ENCODE measurements around the gene OPN1SW.

OPN1SW gene

GRCh38 chr7:128726059-128726736, 49.4 kb downstream of the OPN1SW start:
- Mint-ChIP-seq H3K27me3 (peaks cover 21% of the 10 kb centered on the region), H3K4me1 (no peaks in the 10 kb centered on the region), H3K4me3 (no peak overlapping the region), H3K9me3 (no peaks in the 10 kb centered on the region), H3K27ac (no peak overlapping the region), H3K36me3 (no peaks in the 10 kb centered on the region)
- DNase-seq: no peak
- CTCF ChIA-PET: interaction anchor here (0.6 to 0.7 kb wide), 2 partner anchors 15 to 546 kb away, joined by 3 read pairs; no protein-coding TSS in a partner anchor

- H3K4me1 Mint-ChIP-seq: no peaks in the 10 kb centered on the region
- H3K9me3 Mint-ChIP-seq: no peaks in the 10 kb centered on the region
- H3K4me3 Mint-ChIP-seq: no peak overlapping the region
- DNase-seq: no peak
- peaks cover 19% of the 10 kb centered on the region for H3K27me3 Mint-ChIP-seq
- CTCF ChIA-PET: interaction anchor here (1.1 kb wide), 2 partner anchors 13 to 298 kb away, joined by 3 to 4 read pairs; no protein-coding TSS in a partner anchor
- H3K27ac Mint-ChIP-seq: no peak overlapping the region
- H3K36me3 Mint-ChIP-seq: no peaks in the 10 kb centered on the region
These were observed 50.1 kb downstream of the OPN1SW start for GRCh38 chr7:128725531-128725930.

GRCh38 chr7:128724743-128725142, 50.9 kb downstream of the OPN1SW start:
- H3K4me3 Mint-ChIP-seq: no peak overlapping the region
- no peaks in the 10 kb centered on the region for H3K36me3 Mint-ChIP-seq
- no peaks in the 10 kb centered on the region for H3K4me1 Mint-ChIP-seq
- no peak for DNase-seq
- H3K27me3 Mint-ChIP-seq: peaks cover 23% of the 10 kb centered on the region
- no peaks in the 10 kb centered on the region for H3K9me3 Mint-ChIP-seq
- H3K27ac Mint-ChIP-seq: no peak overlapping the region
- CTCF ChIA-PET: interaction anchor here (1.1 to 1.2 kb wide), 3 partner anchors 13 to 297 kb away, joined by 3 to 4 read pairs (median 3); no protein-coding TSS in a partner anchor
